Measurements from ENCODE around the gene MRC1.

The MRC1 gene

DNA sequence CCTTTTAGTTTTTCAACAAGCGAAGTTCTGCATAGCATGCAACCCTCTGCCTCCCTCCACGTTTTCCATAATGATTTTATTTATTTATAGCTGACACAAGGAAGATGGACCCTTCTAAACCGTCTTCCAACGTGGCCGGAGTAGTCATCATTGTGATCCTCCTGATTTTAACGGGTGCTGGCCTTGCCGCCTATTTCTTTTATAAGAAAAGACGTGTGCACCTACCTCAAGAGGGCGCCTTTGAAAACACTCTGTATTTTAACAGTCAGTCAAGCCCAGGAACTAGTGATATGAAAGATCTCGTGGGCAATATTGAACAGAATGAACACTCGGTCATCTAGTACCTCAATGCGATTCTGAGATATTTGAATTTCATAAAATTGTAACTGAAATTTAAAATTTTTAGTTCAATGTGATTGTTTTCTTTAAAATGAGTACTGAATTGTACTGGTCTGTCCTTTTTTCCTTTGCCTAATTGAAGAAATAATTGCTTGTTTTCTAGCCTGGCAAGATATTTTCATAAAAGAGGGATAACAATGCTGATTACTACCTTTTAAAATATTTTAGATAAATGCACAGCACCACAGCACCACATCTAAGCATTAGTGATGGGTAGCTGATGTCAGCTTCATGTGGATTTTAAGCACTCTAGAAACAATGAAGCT, 101.1 kb downstream of the MRC1 start:
- Histone ChIP-seq H3K9me3 (ENCODE audit: low read length) (no peaks in the 10 kb centered on the region), H3K9ac (ENCODE audit: low read length) (no peak overlapping the region), H3K27ac (ENCODE audit: low read depth, low read length, poor library complexity, severe bottlenecking) (no peak overlapping the region), H3K4me1 (ENCODE audit: insufficient read depth, low read length, severe bottlenecking) (no peaks in the 10 kb centered on the region), H3K9me2 (ENCODE audit: low read depth, low read length) (no peaks in the 10 kb centered on the region), H3K27me3 (ENCODE audit: insufficient read depth, low read length) (no peaks in the 10 kb centered on the region), H3K4me2 (ENCODE audit: low read length) (no peak overlapping the region), H3K79me2 (ENCODE audit: insufficient read depth, low read length) (no peaks in the 10 kb centered on the region), H3F3A (ENCODE audit: insufficient read depth, low read length) (no peaks in the 10 kb centered on the region), H4K20me1 (ENCODE audit: insufficient read depth, low read length) (no peaks in the 10 kb centered on the region), H2AFZ (ENCODE audit: low read length) (no peak overlapping the region), H3K36me3 (ENCODE audit: insufficient read depth, low read length) (no peaks in the 10 kb centered on the region), H3K4me3 (ENCODE audit: low read depth, low read length, poor library complexity, severe bottlenecking) (no peak overlapping the region)
- peak; percentile 72 for TF ChIP-seq CTCF (IDR thresholded peaks at IDR 0.05; ENCODE audit: low read length)
- no peak for TF ChIP-seq EZH2 (IDR thresholded peaks at IDR 0.05; ENCODE audit: borderline replicate concordance, low read length)

- TF ChIP-seq EZH2 (IDR thresholded peaks at IDR 0.05; ENCODE audit: borderline replicate concordance, low read length): no peak
- no peak for TF ChIP-seq CTCF (IDR thresholded peaks at IDR 0.05; ENCODE audit: low read length)
- H3K36me3 ChIP-seq (ENCODE audit: insufficient read depth, low read length): no peaks in the 10 kb centered on the region
- no peaks in the 10 kb centered on the region for H4K20me1 ChIP-seq (ENCODE audit: insufficient read depth, low read length)
- no peak overlapping the region for H3K4me3 ChIP-seq (ENCODE audit: low read depth, low read length, poor library complexity, severe bottlenecking)
- no peak overlapping the region for H2AFZ ChIP-seq (ENCODE audit: low read length)
- H3K27me3 ChIP-seq (ENCODE audit: insufficient read depth, low read length): no peaks in the 10 kb centered on the region
- H3K9ac ChIP-seq (ENCODE audit: low read length): no peak overlapping the region
- H3K9me2 ChIP-seq (ENCODE audit: low read depth, low read length): no peaks in the 10 kb centered on the region
- H3K4me2 ChIP-seq (ENCODE audit: low read length): no peak overlapping the region
- no peak overlapping the region for H3K27ac ChIP-seq (ENCODE audit: low read depth, low read length, poor library complexity, severe bottlenecking)
- no peaks in the 10 kb centered on the region for H3F3A ChIP-seq (ENCODE audit: insufficient read depth, low read length)
- no peaks in the 10 kb centered on the region for H3K79me2 ChIP-seq (ENCODE audit: insufficient read depth, low read length)
- H3K9me3 ChIP-seq (ENCODE audit: low read length): no peaks in the 10 kb centered on the region
- no peaks in the 10 kb centered on the region for H3K4me1 ChIP-seq (ENCODE audit: insufficient read depth, low read length, severe bottlenecking)
These were observed 103.6 kb downstream of the MRC1 start for GRCh38 chr10:17912754-17913153.

DNA sequence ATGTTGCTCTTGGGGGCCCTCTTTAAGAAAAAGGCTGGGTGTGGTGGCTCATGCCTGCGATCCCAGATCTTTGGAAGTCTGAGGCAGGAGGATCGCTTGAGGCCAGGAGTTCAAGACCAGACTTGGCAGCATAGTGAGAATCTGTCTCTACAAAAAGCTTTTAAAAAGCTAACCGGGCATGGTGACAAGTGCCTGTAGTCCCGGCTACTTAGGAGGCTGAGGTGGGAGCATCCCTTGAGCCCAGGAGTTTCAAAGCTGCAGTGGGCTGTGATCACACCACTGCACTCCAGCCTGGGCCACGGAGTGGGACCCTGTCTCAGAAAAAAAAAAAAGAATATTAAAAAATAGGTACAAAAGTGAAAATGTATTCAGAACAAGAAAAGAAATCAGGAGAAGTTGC, 104.5 kb downstream of the MRC1 start:
- H3K36me3 ChIP-seq (ENCODE audit: insufficient read depth, low read length): no peaks in the 10 kb centered on the region
- TF ChIP-seq EZH2 (IDR thresholded peaks at IDR 0.05; ENCODE audit: borderline replicate concordance, low read length) (no peak), CTCF (IDR thresholded peaks at IDR 0.05; ENCODE audit: low read length) (no peak)
- H4K20me1 ChIP-seq (ENCODE audit: insufficient read depth, low read length): no peaks in the 10 kb centered on the region
- no peaks in the 10 kb centered on the region for H3F3A ChIP-seq (ENCODE audit: insufficient read depth, low read length)
- H3K27ac ChIP-seq (ENCODE audit: low read depth, low read length, poor library complexity, severe bottlenecking): no peak overlapping the region
- H3K9ac ChIP-seq (ENCODE audit: low read length): no peak overlapping the region
- no peaks in the 10 kb centered on the region for H3K9me2 ChIP-seq (ENCODE audit: low read depth, low read length)
- H2AFZ ChIP-seq (ENCODE audit: low read length): no peak overlapping the region
- H3K4me2 ChIP-seq (ENCODE audit: low read length): no peak overlapping the region
- no peaks in the 10 kb centered on the region for H3K9me3 ChIP-seq (ENCODE audit: low read length)
- no peaks in the 10 kb centered on the region for H3K79me2 ChIP-seq (ENCODE audit: insufficient read depth, low read length)
- no peaks in the 10 kb centered on the region for H3K27me3 ChIP-seq (ENCODE audit: insufficient read depth, low read length)
- no peak overlapping the region for H3K4me3 ChIP-seq (ENCODE audit: low read depth, low read length, poor library complexity, severe bottlenecking)
- no peaks in the 10 kb centered on the region for H3K4me1 ChIP-seq (ENCODE audit: insufficient read depth, low read length, severe bottlenecking)

Measured in OCI-LY1 (cell line).